Glutamatergic neuron (in vitro differentiated cells): Measurements from ENCODE around the gene SOX15. TPM values are rescaled to one million over a fixed set of nuclear protein-coding genes. Genes with fewer than 3 reads are reported as not detected.

Experiments
- DNase-seq: peaks from one replicate; pipeline ENCODE4 v3.0.0; 2022
- H3K27ac Mint-ChIP-seq: one replicate; pipeline ENCODE4 v1.8.0; 2020; ENCODE audit warnings: mild to moderate bottlenecking, mixed read lengths, inconsistent platforms; ENCODE audit not compliant: unreplicated experiment
- H3K27me3 Mint-ChIP-seq: one replicate; pipeline ENCODE4 v1.8.0; 2020; ENCODE audit warnings: mild to moderate bottlenecking, moderate library complexity, mixed read lengths, inconsistent platforms; ENCODE audit not compliant: unreplicated experiment
- H3K36me3 Mint-ChIP-seq: one replicate; pipeline ENCODE4 v1.8.0; 2020; ENCODE audit warnings: mild to moderate bottlenecking, mixed read lengths, inconsistent platforms; ENCODE audit not compliant: unreplicated experiment
- H3K4me1 Mint-ChIP-seq: one replicate; pipeline ENCODE4 v1.8.0; 2020; ENCODE audit warnings: mild to moderate bottlenecking, low read depth, mixed read lengths, inconsistent platforms; ENCODE audit not compliant: unreplicated experiment
- H3K4me3 Mint-ChIP-seq: one replicate; pipeline ENCODE4 v1.8.0; 2020; ENCODE audit warnings: mild to moderate bottlenecking, mixed read lengths, inconsistent platforms; ENCODE audit not compliant: unreplicated experiment
- H3K9me3 Mint-ChIP-seq: one replicate; pipeline ENCODE4 v1.8.0; 2020; ENCODE audit warnings: mild to moderate bottlenecking, moderate library complexity, mixed read lengths, inconsistent platforms; ENCODE audit not compliant: unreplicated experiment
- CTCF ChIP-seq: fragments of 200-600 bp; sonication (generic); IDR thresholded peaks from one replicate; pipeline ENCODE4 v1.5.0; 2021; ENCODE audit not compliant: partially characterized antibody, unreplicated experiment
- total RNA-seq: library from RNA; stranded (reverse); fragmentation: NEBNext Ultra II Directional; extraction: Animal tissue kit (Norgen Biotek cat#: 25700); gene quantifications from one replicate; pipeline ENCODE4 v1.2.1, GENCODE V29; 2021; ENCODE audit not compliant: unreplicated experiment

Gene SOX15
- total RNA-seq, 1 donor from 2014 or later = 1.7 TPM

- Mint-ChIP-seq H3K4me1 (peaks cover 3% of the 10 kb centered on the region), H3K9me3 (peaks cover 9% of the 10 kb centered on the region), H3K27ac (no peak overlapping the region), H3K36me3 (peaks cover 10% of the 10 kb centered on the region), H3K4me3 (no peak overlapping the region), H3K27me3 (peaks cover 18% of the 10 kb centered on the region)
- no peak for TF ChIP-seq CTCF
- no peak for DNase-seq
Measured at GRCh38 chr17:7550344-7550743, 39.5 kb downstream of the SOX15 start.

DNA sequence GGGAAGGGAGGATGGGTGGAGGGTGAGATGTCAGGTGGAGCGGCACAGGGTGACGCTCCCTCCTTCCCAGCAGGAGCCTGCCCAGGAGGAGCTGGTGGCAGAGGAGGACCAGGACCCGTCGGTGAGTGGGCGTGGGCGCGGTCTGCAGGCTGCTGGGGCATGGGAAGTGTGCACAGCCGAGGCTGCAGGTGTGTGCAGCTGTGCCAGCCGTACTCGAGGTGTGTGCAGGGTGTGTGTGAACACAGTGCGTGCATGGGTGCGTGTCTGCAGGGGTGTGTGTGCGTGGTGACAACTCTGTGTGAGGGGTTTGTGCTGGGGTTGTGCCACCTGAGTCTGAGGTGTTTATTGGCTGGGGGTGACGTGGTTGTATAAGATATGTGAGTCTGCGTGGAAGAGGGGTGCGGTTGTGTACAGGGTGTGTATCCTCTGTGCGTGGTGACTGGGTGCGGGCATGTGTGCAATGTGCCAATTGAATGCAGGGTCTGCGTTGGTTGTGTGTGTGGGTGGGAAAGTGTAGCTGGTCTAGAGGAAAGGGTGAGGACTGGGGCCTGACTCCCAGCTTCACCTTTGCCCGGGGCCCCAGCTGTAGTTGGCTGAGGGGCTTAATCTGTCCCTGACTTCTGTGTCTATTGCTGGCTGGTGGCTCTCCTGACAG is 40.4 kb downstream of the SOX15 start:
- Mint-ChIP-seq H3K4me1 (no peaks in the 10 kb centered on the region), H3K36me3 (peaks cover 10% of the 10 kb centered on the region), H3K4me3 (peak overlapping the region; percentile 59), H3K9me3 (peaks cover 6% of the 10 kb centered on the region), H3K27me3 (peaks cover 18% of the 10 kb centered on the region), H3K27ac (no peak overlapping the region)
- TF ChIP-seq CTCF = no peak
- no peak for DNase-seq

GRCh38 chr17:7548585-7549400 is 41.1 kb downstream of the SOX15 start, which contains the start of gene TNFSF12:
Gene TNFSF12, plus strand, starts transcription at chr17:7549058. Its CDS starts 96 bp downstream, at chr17:7549154.
- peaks cover 9% of the 10 kb centered on the region for H3K36me3 Mint-ChIP-seq
- peak; percentile 52 for DNase-seq
- H3K27me3 Mint-ChIP-seq = peaks cover 18% of the 10 kb centered on the region
- TF ChIP-seq CTCF = peak; percentile 19
- peak within 1 kb of the TSS; percentile 65 for H3K4me3 Mint-ChIP-seq
- H3K9me3 Mint-ChIP-seq = peaks cover 6% of the 10 kb centered on the region
- no peaks in the 10 kb centered on the region for H3K4me1 Mint-ChIP-seq
- H3K27ac Mint-ChIP-seq = no peak within 1 kb of the TSS

- Mint-ChIP-seq H3K9me3 (peaks cover 7% of the 10 kb centered on the region), H3K4me1 (no peaks in the 10 kb centered on the region), H3K27me3 (peaks cover 17% of the 10 kb centered on the region), H3K36me3 (no peaks in the 10 kb centered on the region), H3K27ac (no peak overlapping the region), H3K4me3 (no peak overlapping the region)
- no peak for TF ChIP-seq CTCF
- no peak for DNase-seq
Measured at GRCh38 chr17:7544911-7545310, 45.0 kb downstream of the SOX15 start.

DNA sequence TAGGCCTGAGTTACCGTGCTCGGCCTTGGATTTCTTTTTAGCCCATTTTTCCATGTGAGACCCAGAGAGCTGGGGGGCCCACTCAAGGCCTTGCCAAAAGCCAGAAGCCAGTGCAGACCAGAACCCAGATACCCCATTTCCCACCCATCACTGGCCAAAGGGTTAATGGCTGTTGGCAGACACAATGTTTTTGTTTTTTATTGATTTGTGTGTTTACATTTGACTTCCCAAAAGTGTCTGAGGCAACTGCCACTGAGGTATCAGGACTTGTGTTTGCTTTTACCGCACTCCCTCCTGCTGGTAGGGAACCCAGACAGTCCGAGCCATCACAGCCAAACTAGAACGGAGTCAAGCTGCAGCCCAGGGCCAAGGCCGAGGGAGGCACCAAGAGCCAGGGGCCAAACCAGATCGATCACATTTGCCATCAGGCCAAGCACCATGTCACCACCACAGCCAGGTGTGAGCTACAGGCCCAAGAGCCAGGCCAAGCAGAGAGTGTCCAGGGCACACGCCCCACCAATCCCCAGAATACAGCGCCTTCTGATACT is 48.7 kb downstream of the SOX15 start:
- Mint-ChIP-seq H3K4me1 (no peaks in the 10 kb centered on the region), H3K9me3 (peaks cover 4% of the 10 kb centered on the region), H3K4me3 (no peak overlapping the region), H3K27ac (no peak overlapping the region), H3K27me3 (peaks cover 5% of the 10 kb centered on the region), H3K36me3 (peaks cover 6% of the 10 kb centered on the region)
- TF ChIP-seq CTCF = no peak
- no peak for DNase-seq
